T-helper 2 cell treated with Interferon-gamma antibody and Interleukin-4, amounts not matched to agents 5 μg/mL and 100 μg/mL, for 36 hours (primary cell): Measurements from ENCODE around the gene FBLN5.

Experiments
- DNase-seq: peaks from one replicate; pipeline ENCODE4 v3.0.0; 2021; ENCODE audit warnings: low spot score
- H3K27ac Mint-ChIP-seq: one replicate; pipeline ENCODE4 v1.8.0; 2021; ENCODE audit warnings: mild to moderate bottlenecking, mixed read lengths
- H3K27me3 Mint-ChIP-seq: one replicate; pipeline ENCODE4 v1.8.0; 2021; ENCODE audit warnings: low read depth, mixed read lengths
- H3K36me3 Mint-ChIP-seq: one replicate; pipeline ENCODE4 v1.8.0; 2021; ENCODE audit warnings: low read depth, mixed read lengths
- H3K4me1 Mint-ChIP-seq: one replicate; pipeline ENCODE4 v1.8.0; 2021; ENCODE audit warnings: low read depth, mixed read lengths
- H3K4me3 Mint-ChIP-seq: one replicate; pipeline ENCODE4 v1.8.0; 2022; ENCODE audit warnings: mild to moderate bottlenecking, moderate library complexity, mixed read lengths
- H3K9me3 Mint-ChIP-seq: one replicate; pipeline ENCODE4 v1.8.0; 2021; ENCODE audit warnings: mixed read lengths

Gene FBLN5

GRCh38 chr14:91891101-91891500, 56.4 kb downstream of the FBLN5 start:
- Mint-ChIP-seq H3K9me3 (no peaks in the 10 kb centered on the region), H3K27ac (peak overlapping the region; percentile 1), H3K4me3 (peak overlapping the region; percentile 2), H3K27me3 (peaks cover 3% of the 10 kb centered on the region), H3K36me3 (no peaks in the 10 kb centered on the region), H3K4me1 (peaks cover 48% of the 10 kb centered on the region)
- DNase-seq, result no peak

- H3K9me3 Mint-ChIP-seq, result no peaks in the 10 kb centered on the region
- H3K4me3 Mint-ChIP-seq, result peak overlapping the region; percentile 62
- no peak for DNase-seq
- peak overlapping the region; percentile 67 for H3K27ac Mint-ChIP-seq
- H3K27me3 Mint-ChIP-seq, result no peaks in the 10 kb centered on the region
- H3K36me3 Mint-ChIP-seq, result no peaks in the 10 kb centered on the region
- H3K4me1 Mint-ChIP-seq, result peaks cover 52% of the 10 kb centered on the region
These were observed 57.2 kb downstream of the FBLN5 start for GRCh38 chr14:91890291-91890749.

GRCh38 chr14:91889477-91890211, 57.9 kb downstream of the FBLN5 start:
- Mint-ChIP-seq H3K9me3 (no peaks in the 10 kb centered on the region), H3K36me3 (no peaks in the 10 kb centered on the region), H3K27ac (peak overlapping the region; percentile 67), H3K4me1 (peaks cover 53% of the 10 kb centered on the region), H3K27me3 (no peaks in the 10 kb centered on the region), H3K4me3 (no peak overlapping the region)
- no peak for DNase-seq

GRCh38 chr14:91888641-91889476, 58.6 kb downstream of the FBLN5 start:
- Mint-ChIP-seq H3K27me3 (no peaks in the 10 kb centered on the region), H3K27ac (peak overlapping the region; percentile 31), H3K9me3 (no peaks in the 10 kb centered on the region), H3K4me3 (no peak overlapping the region), H3K36me3 (no peaks in the 10 kb centered on the region), H3K4me1 (peaks cover 54% of the 10 kb centered on the region)
- no peak for DNase-seq

- no peaks in the 10 kb centered on the region for H3K27me3 Mint-ChIP-seq
- no peak overlapping the region for H3K27ac Mint-ChIP-seq
- no peaks in the 10 kb centered on the region for H3K9me3 Mint-ChIP-seq
- H3K4me1 Mint-ChIP-seq, result peaks cover 36% of the 10 kb centered on the region
- DNase-seq, result no peak
- no peaks in the 10 kb centered on the region for H3K36me3 Mint-ChIP-seq
- H3K4me3 Mint-ChIP-seq, result no peak overlapping the region
These were observed 60.5 kb downstream of the FBLN5 start for GRCh38 chr14:91886961-91887360.

GRCh38 chr14:91885839-91886238, 61.7 kb downstream of the FBLN5 start:
- Mint-ChIP-seq H3K9me3 (no peaks in the 10 kb centered on the region), H3K27me3 (no peaks in the 10 kb centered on the region), H3K4me1 (peaks cover 31% of the 10 kb centered on the region), H3K36me3 (no peaks in the 10 kb centered on the region), H3K27ac (no peak overlapping the region), H3K4me3 (no peak overlapping the region)
- no peak for DNase-seq

GRCh38 chr14:91885113-91885712, 62.3 kb downstream of the FBLN5 start:
- H3K36me3 Mint-ChIP-seq, result no peaks in the 10 kb centered on the region
- no peak overlapping the region for H3K4me3 Mint-ChIP-seq
- no peak overlapping the region for H3K27ac Mint-ChIP-seq
- DNase-seq, result no peak
- no peaks in the 10 kb centered on the region for H3K9me3 Mint-ChIP-seq
- peaks cover 26% of the 10 kb centered on the region for H3K4me1 Mint-ChIP-seq
- H3K27me3 Mint-ChIP-seq, result no peaks in the 10 kb centered on the region

GRCh38 chr14:91884664-91885063, 62.8 kb downstream of the FBLN5 start:
- Mint-ChIP-seq H3K4me3 (no peak overlapping the region), H3K9me3 (no peaks in the 10 kb centered on the region), H3K4me1 (peaks cover 25% of the 10 kb centered on the region), H3K27me3 (no peaks in the 10 kb centered on the region), H3K36me3 (no peaks in the 10 kb centered on the region), H3K27ac (no peak overlapping the region)
- no peak for DNase-seq

- no peak overlapping the region for H3K27ac Mint-ChIP-seq
- peaks cover 25% of the 10 kb centered on the region for H3K4me1 Mint-ChIP-seq
- H3K27me3 Mint-ChIP-seq, result no peaks in the 10 kb centered on the region
- no peaks in the 10 kb centered on the region for H3K36me3 Mint-ChIP-seq
- DNase-seq, result no peak
- no peak overlapping the region for H3K4me3 Mint-ChIP-seq
- no peaks in the 10 kb centered on the region for H3K9me3 Mint-ChIP-seq
These were observed 63.7 kb downstream of the FBLN5 start for GRCh38 chr14:91883753-91884152.

- no peak overlapping the region for H3K4me3 Mint-ChIP-seq
- H3K27ac Mint-ChIP-seq, result no peak overlapping the region
- H3K36me3 Mint-ChIP-seq, result no peaks in the 10 kb centered on the region
- H3K27me3 Mint-ChIP-seq, result no peaks in the 10 kb centered on the region
- H3K9me3 Mint-ChIP-seq, result no peaks in the 10 kb centered on the region
- peaks cover 26% of the 10 kb centered on the region for H3K4me1 Mint-ChIP-seq
- no peak for DNase-seq
These were observed 64.7 kb downstream of the FBLN5 start for GRCh38 chr14:91882776-91883175.

GRCh38 chr14:91882369-91882768, 65.1 kb downstream of the FBLN5 start:
- no peak overlapping the region for H3K27ac Mint-ChIP-seq
- H3K9me3 Mint-ChIP-seq, result no peaks in the 10 kb centered on the region
- DNase-seq, result no peak
- H3K27me3 Mint-ChIP-seq, result no peaks in the 10 kb centered on the region
- peaks cover 30% of the 10 kb centered on the region for H3K4me1 Mint-ChIP-seq
- H3K36me3 Mint-ChIP-seq, result no peaks in the 10 kb centered on the region
- H3K4me3 Mint-ChIP-seq, result no peak overlapping the region

GRCh38 chr14:91879196-91879595, 68.3 kb downstream of the FBLN5 start:
- Mint-ChIP-seq H3K27me3 (no peaks in the 10 kb centered on the region), H3K9me3 (no peaks in the 10 kb centered on the region), H3K4me3 (no peak overlapping the region), H3K27ac (peak overlapping the region; percentile 15), H3K4me1 (peaks cover 51% of the 10 kb centered on the region), H3K36me3 (no peaks in the 10 kb centered on the region)
- no peak for DNase-seq

- Mint-ChIP-seq H3K4me1 (peaks cover 59% of the 10 kb centered on the region), H3K9me3 (no peaks in the 10 kb centered on the region), H3K36me3 (no peaks in the 10 kb centered on the region), H3K27ac (no peak overlapping the region), H3K27me3 (no peaks in the 10 kb centered on the region), H3K4me3 (no peak overlapping the region)
- DNase-seq, result no peak
These were observed 69.2 kb downstream of the FBLN5 start for GRCh38 chr14:91878274-91878673.

- Mint-ChIP-seq H3K27ac (peak overlapping the region; percentile 7), H3K4me3 (no peak overlapping the region), H3K9me3 (no peaks in the 10 kb centered on the region), H3K4me1 (peaks cover 67% of the 10 kb centered on the region), H3K27me3 (no peaks in the 10 kb centered on the region), H3K36me3 (no peaks in the 10 kb centered on the region)
- DNase-seq, result no peak
These were observed 70.0 kb downstream of the FBLN5 start for GRCh38 chr14:91877376-91877915.
